Measurements from ENCODE around the gene SWAP70.

SWAP70 gene

DNA sequence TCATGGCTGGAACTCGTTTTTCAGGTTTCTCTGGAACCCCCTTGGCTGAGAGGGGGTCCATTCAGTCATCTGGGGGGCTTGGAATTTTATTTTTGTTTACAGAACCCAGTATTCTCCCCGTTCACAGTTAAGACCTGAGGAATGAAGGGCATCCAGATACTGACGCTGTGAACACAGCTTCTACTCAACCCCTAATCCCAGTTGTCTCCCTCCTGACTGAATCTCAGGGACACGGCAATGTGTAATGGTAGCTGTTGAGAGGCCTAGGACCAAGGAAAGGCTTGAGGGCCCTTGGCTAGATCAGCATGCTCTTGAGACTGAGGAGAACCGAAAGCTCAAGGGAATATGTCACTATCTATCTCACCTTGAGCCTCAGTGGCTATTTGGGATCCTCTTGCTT lies 113.6 kb downstream of the SWAP70 start:
- TF ChIP-seq, protein P1, sequence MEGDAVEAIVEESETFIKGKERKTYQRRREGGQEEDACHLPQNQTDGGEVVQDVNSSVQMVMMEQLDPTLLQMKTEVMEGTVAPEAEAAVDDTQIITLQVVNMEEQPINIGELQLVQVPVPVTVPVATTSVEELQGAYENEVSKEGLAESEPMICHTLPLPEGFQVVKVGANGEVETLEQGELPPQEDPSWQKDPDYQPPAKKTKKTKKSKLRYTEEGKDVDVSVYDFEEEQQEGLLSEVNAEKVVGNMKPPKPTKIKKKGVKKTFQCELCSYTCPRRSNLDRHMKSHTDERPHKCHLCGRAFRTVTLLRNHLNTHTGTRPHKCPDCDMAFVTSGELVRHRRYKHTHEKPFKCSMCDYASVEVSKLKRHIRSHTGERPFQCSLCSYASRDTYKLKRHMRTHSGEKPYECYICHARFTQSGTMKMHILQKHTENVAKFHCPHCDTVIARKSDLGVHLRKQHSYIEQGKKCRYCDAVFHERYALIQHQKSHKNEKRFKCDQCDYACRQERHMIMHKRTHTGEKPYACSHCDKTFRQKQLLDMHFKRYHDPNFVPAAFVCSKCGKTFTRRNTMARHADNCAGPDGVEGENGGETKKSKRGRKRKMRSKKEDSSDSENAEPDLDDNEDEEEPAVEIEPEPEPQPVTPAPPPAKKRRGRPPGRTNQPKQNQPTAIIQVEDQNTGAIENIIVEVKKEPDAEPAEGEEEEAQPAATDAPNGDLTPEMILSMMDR (IDR thresholded peaks at IDR 0.05; ENCODE audit: control extremely low read depth, extremely low read depth, low read depth, missing control alignments): no peak
- POLR2A ChIA-PET: no interaction called here
- DNase-seq (ENCODE audit: extremely low spot score): no peak
- CTCF ChIA-PET: interaction anchor here (0.7 to 2.4 kb wide), 4 partner anchors 17 to 128 kb away, joined by 3 to 10 read pairs (median 4); no protein-coding TSS in a partner anchor

DNA sequence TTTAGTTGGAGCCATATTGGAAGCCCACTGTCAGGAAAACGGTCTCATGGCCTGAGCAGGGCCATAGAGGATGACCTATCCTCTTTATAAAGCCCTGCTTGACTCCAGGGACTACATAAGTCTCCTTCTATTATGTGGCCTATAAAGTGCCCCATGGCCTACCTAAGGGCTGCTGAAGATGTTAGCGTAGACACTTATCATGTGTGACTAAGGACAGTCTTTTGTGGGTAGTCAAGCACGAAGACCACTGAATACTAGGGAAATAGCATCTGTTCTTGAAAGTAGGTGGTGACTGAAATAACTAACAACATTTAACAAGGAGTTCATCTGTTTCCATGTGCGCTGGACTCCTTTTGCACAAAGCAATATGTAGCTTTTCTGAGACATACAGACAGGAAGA lies 117.1 kb downstream of the SWAP70 start:
- TF ChIP-seq, protein P1 (IDR thresholded peaks at IDR 0.05; ENCODE audit: control extremely low read depth, extremely low read depth, low read depth, missing control alignments): no peak
- ChIA-PET CTCF (interaction anchor here (1.7 kb wide), 1 partner anchor 16 kb away, joined by 4 read pairs; no protein-coding TSS in a partner anchor), POLR2A (no interaction called here)
- no peak for DNase-seq (ENCODE audit: extremely low spot score)

DNA sequence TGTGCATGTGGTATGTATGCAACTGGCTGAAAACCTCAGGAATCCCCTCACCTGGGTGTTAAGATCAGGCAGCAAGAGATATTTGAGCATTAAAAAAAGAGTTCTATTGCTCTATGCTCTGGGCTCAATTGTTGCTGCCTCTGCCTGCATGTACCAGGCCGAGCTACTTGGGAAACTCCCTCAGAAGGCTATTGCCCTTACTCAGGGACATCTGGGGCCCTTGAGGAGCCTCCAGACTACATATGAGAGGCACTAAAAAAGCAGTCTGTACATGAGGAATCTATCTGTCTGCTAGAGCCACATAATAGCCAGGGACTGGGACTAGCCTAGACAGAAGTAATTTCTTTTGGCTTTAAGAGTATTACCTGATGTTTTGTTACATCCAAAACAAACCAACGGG lies 120.1 kb downstream of the SWAP70 start:
- DNase-seq (ENCODE audit: extremely low spot score): no peak
- TF ChIP-seq, protein P1 (IDR thresholded peaks at IDR 0.05; ENCODE audit: control extremely low read depth, extremely low read depth, low read depth, missing control alignments): no peak
- POLR2A ChIA-PET: no interaction called here
- CTCF ChIA-PET: interaction anchor here (1.6 kb wide), 1 partner anchor 9 kb away, joined by 4 read pairs; no protein-coding TSS in a partner anchor

DNA sequence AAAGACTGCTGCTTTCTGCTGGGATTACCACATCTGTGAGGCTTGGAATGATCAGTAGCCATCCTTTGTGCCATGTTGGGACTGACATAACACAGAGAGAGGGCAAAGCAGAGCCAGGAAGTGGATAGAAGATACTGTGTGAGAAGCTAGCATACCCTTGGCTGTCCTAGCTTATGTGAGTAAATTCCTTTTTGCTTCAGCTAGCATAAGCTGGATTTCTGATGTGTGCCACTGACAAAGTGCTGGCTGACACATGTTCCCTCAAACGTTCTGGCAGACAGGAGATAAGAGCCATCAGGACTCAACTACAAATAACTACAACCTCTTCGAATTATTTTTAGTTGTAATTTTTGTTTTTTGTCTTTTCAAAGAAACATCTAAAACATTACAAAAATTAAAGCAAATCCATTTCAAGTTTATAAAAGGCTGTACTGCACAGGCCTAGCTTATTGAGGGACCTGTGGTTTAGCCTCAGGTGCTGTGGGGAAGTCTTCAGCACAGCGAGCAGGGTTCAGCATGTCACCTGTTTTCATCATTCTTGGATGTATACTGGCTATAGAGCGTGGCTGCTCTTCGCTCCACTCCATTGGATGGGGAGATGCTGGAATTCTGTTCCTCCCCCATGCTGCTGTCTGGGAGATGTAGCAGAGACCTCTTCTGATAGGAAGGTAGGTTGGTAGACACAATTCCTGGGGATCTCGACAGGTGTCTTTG lies 120.9 kb downstream of the SWAP70 start:
- TF ChIP-seq, protein P1 (IDR thresholded peaks at IDR 0.05; ENCODE audit: control extremely low read depth, extremely low read depth, low read depth, missing control alignments): no peak
- DNase-seq (ENCODE audit: extremely low spot score): no peak
- ChIA-PET CTCF (interaction anchor here (1.5 to 1.6 kb wide), 2 partner anchors 17 to 27 kb away, joined by 3 to 5 read pairs; no protein-coding TSS in a partner anchor), POLR2A (no interaction called here)

DNA sequence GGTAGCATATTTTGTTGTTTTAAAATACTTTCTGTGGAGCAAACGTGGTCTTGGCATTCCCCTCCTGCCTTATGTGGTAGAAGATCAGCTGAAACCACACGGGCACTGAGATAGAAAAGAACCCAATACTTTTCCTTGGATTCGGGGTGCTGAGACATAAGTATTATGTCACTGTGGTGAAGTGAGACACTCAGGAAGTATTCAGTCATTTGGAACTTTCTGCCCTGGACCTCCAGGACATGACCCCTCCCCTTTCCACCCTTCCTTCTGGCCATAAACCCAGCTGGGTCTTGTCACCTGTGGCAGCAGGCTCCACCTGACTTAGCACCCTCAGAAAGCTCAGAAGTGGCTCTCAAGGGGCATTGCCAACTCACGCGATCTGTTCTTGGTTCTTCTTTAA lies 123.4 kb downstream of the SWAP70 start:
- TF ChIP-seq, protein P1 (IDR thresholded peaks at IDR 0.05; ENCODE audit: control extremely low read depth, extremely low read depth, low read depth, missing control alignments): no peak
- no peak for DNase-seq (ENCODE audit: extremely low spot score)
- ChIA-PET CTCF (interaction anchor here (1.2 to 1.8 kb wide), 2 partner anchors 10 to 14 kb away, joined by 3 to 5 read pairs; no protein-coding TSS in a partner anchor), POLR2A (no interaction called here)

DNA sequence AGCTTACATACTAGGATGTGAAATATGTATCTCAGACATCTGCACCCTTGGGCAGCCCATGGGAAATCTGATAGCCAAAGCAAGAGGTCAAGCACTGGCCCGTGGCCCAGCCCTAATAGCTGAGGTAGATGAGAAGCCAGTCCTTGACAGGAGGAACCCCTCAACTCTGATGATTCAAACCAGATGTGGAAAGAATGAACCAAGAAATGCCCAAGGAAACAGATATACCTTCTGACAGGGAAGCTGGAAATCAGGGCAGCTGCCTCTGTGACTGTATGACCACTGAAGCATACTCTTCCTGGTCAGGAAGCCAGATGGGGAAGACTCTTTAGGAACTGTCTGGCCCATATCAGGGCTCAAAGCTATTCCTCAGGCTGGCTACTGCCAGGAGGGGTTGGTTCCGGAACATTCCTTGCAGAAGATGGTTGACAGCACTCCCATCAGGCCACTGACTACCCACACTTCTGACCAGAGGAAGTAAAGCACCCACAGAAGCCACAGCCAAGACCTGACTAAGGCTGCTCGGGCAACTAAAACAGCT lies 124.2 kb downstream of the SWAP70 start:
- CTCF ChIA-PET: interaction anchor here (1.0 to 1.8 kb wide), 3 partner anchors 9 to 87 kb away, joined by 3 to 5 read pairs (median 4); no protein-coding TSS in a partner anchor
- no peak for DNase-seq (ENCODE audit: extremely low spot score)
- POLR2A ChIA-PET: no interaction called here

More for the DNA sequence above, 124.2 kb downstream of the SWAP70 start:
- TF ChIP-seq, protein P1 (IDR thresholded peaks at IDR 0.05; ENCODE audit: control extremely low read depth, extremely low read depth, low read depth, missing control alignments): no peak
